Testis (tissue), 2 donors: ENCODE results near the gene SLC6A7.

Experiments
- POLR2A ChIP-seq: fragments of 450-650 bp; IDR thresholded peaks from one replicate; pipeline ENCODE4 v1.6.1; 2017; ENCODE audit warnings: antibody characterized with exemption, mild to moderate bottlenecking, moderate library complexity
- TF ChIP-seq, protein P1 (sequence below), 3 experiments: fragments of 450-650 bp in 2 of 3; fragments of 200-600 bp in 1 of 3; sonication (generic) in 1 of 3; IDR thresholded peaks; one replicate each; pipeline ENCODE4 v1.5.1; 2016 to 2019; ENCODE audit warnings: antibody characterized with exemption in 3 of 3, mild to moderate bottlenecking in 2 of 3, moderate library complexity in 1 of 3

DNA sequence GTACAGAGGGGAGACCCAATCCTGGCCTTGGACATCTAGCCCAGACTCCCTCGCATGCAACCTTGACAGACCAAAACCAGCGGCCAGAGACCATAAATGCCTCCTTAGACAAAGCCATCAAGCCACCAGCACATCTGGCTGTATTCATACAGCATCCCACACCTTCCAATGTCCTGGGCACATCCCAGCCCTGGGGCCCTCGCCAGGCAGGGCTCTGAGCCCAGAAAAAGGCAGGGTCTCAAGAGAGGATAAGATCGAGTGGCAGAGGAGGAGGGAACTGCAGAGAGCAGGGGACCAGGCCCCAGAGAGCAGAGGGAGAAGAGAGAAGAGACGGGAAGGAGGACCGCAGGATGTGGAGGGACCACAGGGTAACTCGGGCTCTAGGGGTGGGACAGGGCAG lies 54.3 kb downstream of the SLC6A7 start:
- TF ChIP-seq, protein P1, sequence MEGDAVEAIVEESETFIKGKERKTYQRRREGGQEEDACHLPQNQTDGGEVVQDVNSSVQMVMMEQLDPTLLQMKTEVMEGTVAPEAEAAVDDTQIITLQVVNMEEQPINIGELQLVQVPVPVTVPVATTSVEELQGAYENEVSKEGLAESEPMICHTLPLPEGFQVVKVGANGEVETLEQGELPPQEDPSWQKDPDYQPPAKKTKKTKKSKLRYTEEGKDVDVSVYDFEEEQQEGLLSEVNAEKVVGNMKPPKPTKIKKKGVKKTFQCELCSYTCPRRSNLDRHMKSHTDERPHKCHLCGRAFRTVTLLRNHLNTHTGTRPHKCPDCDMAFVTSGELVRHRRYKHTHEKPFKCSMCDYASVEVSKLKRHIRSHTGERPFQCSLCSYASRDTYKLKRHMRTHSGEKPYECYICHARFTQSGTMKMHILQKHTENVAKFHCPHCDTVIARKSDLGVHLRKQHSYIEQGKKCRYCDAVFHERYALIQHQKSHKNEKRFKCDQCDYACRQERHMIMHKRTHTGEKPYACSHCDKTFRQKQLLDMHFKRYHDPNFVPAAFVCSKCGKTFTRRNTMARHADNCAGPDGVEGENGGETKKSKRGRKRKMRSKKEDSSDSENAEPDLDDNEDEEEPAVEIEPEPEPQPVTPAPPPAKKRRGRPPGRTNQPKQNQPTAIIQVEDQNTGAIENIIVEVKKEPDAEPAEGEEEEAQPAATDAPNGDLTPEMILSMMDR (IDR thresholded peaks at IDR 0.05), result no peak
- no peak for TF ChIP-seq POLR2A
